OCI-LY3 (cell line): ENCODE results near the gene MCUR1.

Experiments used
- CTCF ChIP-seq: fragments of 200-600, 300-600 bp; sonication (generic); IDR thresholded peaks from 2 replicates; pipeline ENCODE4 v1.5.1; 2014; ENCODE audit warnings: antibody characterized with exemption, low read length, low read depth
- EZH2phosphoT487 ChIP-seq: fragments of 200-600 bp; shearing (Covaris generic); IDR thresholded peaks from 2 replicates; pipeline ENCODE4 v1.6.1; 2018; ENCODE audit warnings: antibody characterized with exemption, mixed run types, low read depth

GRCh38 chr6:13825871-13826270 is 11.5 kb upstream of the MCUR1 start:
- TF ChIP-seq CTCF (no peak), EZH2phosphoT487 (no peak)
